ENCODE measurements around the gene TMUB2.

DNA sequence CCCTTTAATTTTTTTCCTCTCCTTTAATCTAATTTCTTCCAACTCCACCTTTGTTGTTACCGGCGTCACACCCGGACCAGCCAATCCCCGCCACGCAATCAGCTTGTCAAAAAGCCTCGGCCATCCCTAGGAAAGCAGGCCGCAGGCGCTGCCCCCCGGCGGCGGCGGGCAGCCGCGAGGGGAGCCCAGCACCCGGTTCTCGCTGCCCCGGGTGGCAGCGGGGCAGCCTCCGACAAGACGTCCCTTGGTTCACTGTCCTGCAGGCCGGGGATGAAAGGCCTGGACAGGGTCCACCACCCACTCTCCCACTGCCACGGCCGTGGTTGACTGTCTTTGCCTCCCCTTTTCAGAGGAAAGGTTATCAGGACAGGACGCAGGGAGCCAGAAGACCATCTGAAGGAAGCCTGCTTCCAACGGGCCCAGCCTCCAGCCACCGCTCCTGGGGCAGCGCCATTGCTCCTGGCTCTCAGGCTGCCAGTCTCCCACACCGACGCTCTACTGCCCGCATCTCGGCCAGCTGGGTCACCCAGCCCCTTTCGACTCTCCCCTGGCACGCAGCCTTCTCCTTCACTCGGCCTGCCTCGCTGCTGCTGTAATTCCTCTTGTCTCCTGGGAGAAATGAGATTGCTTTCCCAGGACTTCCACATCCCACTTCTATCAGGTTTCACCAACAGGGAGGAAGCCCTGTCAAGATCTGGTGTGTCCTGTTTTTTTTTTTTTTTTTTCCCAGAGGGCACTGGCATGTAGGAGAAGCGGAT is 35.5 kb downstream of the TMUB2 start:
- TF ChIP-seq, protein P1, sequence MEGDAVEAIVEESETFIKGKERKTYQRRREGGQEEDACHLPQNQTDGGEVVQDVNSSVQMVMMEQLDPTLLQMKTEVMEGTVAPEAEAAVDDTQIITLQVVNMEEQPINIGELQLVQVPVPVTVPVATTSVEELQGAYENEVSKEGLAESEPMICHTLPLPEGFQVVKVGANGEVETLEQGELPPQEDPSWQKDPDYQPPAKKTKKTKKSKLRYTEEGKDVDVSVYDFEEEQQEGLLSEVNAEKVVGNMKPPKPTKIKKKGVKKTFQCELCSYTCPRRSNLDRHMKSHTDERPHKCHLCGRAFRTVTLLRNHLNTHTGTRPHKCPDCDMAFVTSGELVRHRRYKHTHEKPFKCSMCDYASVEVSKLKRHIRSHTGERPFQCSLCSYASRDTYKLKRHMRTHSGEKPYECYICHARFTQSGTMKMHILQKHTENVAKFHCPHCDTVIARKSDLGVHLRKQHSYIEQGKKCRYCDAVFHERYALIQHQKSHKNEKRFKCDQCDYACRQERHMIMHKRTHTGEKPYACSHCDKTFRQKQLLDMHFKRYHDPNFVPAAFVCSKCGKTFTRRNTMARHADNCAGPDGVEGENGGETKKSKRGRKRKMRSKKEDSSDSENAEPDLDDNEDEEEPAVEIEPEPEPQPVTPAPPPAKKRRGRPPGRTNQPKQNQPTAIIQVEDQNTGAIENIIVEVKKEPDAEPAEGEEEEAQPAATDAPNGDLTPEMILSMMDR (IDR thresholded peaks at IDR 0.05; ENCODE audit: insufficient read depth, low read length, poor library complexity, severe bottlenecking): no peak
- no peak for TF ChIP-seq EZH2phosphoT487 (conservative IDR thresholded peaks at IDR 0.05; ENCODE audit: low read length)

All from SU-DHL-6 (cell line).